ENCODE measurements around the gene DOCK1. TPM values are rescaled to one million over a fixed set of nuclear protein-coding genes. Genes with fewer than 3 reads are reported as not detected.
A peak's percentile ranks its signal among the peaks of the same experiment; 100 is the strongest.

Gene DOCK1
- polyA plus RNA-seq, 1 donor, result 29.5 TPM

DNA sequence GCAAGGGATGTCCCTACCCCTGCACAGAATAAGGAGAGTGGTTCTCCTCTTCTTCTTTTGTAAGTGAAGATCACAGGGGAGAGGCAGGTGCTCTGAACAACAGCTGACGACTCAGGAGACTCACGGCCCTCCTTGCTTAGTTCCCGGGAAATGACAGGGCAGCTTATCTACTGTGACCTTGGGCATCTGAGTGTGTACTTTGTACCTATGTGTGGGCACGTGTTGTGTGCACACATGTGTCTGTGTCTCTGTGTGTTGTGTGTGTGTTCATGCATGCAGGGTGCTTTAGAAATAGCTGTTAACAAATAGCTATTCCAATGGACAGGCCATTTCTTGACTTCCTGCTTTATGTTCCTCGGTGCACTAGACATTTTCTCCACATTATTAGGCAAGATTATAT, 563.4 kb downstream of the DOCK1 start:
- peaks cover 3% of the 10 kb centered on the region for H3K4me1 ChIP-seq (ENCODE audit: control insufficient read depth, insufficient read depth, low read length)
- no peaks in the 10 kb centered on the region for H3K9me3 ChIP-seq (ENCODE audit: control insufficient read depth, low read depth, low read length)
- H3K4me3 ChIP-seq (ENCODE audit: low read length), result no peak overlapping the region
- H3K27me3 ChIP-seq (ENCODE audit: control insufficient read depth, insufficient read depth, low read length), result no peaks in the 10 kb centered on the region
- no CpG with 5 or more reads among the region's 5 CpGs for WGBS (ENCODE audit: insufficient coverage, low lambda C conversion rate)
- peak; percentile 43 to 68 for DNase-seq
- H3K36me3 ChIP-seq (ENCODE audit: control insufficient read depth, insufficient read depth, low read length), result no peaks in the 10 kb centered on the region
- no peak overlapping the region for H3K27ac ChIP-seq (ENCODE audit: low read length)

DNA sequence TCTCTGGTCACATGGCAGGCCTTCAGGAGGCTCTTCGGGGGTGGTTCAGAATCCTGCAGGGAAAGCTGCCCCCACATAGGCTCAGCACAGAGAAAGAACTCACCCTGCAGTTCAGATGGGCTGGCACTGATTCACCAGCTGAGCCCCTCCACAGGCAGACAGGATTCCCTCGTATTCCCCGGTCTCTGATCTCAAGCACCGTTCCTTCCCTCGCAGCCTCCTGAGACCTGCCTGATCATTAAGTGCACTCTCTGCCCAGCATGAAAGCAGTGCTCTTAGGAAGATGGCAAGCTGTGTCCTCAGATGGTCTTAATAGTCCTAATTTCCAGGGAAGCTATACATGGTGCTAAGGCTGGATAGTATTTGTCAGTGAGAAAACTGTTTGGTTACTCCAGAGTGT, 565.7 kb downstream of the DOCK1 start:
- DNase-seq, result no peak
- Histone ChIP-seq H3K36me3 (ENCODE audit: control insufficient read depth, insufficient read depth, low read length) (no peaks in the 10 kb centered on the region), H3K27ac (ENCODE audit: low read length) (no peak overlapping the region), H3K4me3 (ENCODE audit: low read length) (no peak overlapping the region), H3K4me1 (ENCODE audit: control insufficient read depth, insufficient read depth, low read length) (peaks cover 3% of the 10 kb centered on the region), H3K27me3 (ENCODE audit: control insufficient read depth, insufficient read depth, low read length) (peaks cover 2% of the 10 kb centered on the region), H3K9me3 (ENCODE audit: control insufficient read depth, low read depth, low read length) (no peaks in the 10 kb centered on the region)
- no CpG with 5 or more reads among the region's 5 CpGs for WGBS (ENCODE audit: insufficient coverage, low lambda C conversion rate)

DNA sequence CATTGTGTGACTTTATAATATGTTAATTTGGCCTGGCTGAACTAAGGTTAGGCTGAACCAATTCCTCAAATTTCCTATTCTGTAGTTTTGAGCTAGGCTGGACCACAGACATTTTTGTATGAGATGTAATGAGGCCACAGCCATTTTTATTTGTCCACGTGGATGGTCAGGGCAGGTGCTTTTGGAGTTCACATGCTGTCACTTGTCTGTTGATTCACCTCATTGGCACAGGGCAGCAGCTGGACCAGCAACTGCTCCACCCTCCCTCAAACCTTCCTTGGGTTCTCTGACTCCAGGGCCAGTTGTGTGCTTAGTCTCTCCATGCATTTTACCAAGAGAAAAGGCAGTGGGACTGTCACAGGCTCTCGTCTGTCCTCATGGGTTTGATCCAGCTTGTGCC, 567.7 kb downstream of the DOCK1 start:
- no peak for DNase-seq
- Histone ChIP-seq H3K4me3 (ENCODE audit: low read length) (no peak overlapping the region), H3K27me3 (ENCODE audit: control insufficient read depth, insufficient read depth, low read length) (peaks cover 2% of the 10 kb centered on the region), H3K4me1 (ENCODE audit: control insufficient read depth, insufficient read depth, low read length) (peaks cover 3% of the 10 kb centered on the region), H3K36me3 (ENCODE audit: control insufficient read depth, insufficient read depth, low read length) (no peaks in the 10 kb centered on the region), H3K9me3 (ENCODE audit: control insufficient read depth, low read depth, low read length) (no peaks in the 10 kb centered on the region), H3K27ac (ENCODE audit: low read length) (no peak overlapping the region)
- no CpG with 5 or more reads among the region's 2 CpGs for WGBS (ENCODE audit: insufficient coverage, low lambda C conversion rate)

DNA sequence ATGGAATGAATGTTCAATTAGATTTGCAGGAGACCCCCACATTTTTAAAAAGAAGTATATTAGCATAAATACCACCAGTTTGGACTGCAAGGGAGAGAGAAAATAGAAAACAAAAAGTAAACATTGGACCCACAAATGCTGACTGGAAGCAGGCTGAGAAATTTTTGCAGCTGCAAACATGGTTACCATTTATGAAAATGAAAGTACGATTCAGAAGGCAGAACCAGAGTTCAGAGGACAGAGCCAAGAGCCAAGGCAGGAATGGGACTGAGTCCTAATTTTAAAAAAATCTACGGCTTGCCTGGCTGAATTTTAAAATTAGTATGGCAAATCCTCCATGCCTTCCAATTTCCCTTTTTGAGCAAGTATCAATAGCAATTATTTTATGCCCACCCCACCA, 569.3 kb downstream of the DOCK1 start:
- Histone ChIP-seq H3K9me3 (ENCODE audit: control insufficient read depth, low read depth, low read length) (no peaks in the 10 kb centered on the region), H3K36me3 (ENCODE audit: control insufficient read depth, insufficient read depth, low read length) (no peaks in the 10 kb centered on the region), H3K4me3 (ENCODE audit: low read length) (no peak overlapping the region), H3K27ac (ENCODE audit: low read length) (no peak overlapping the region), H3K4me1 (ENCODE audit: control insufficient read depth, insufficient read depth, low read length) (no peaks in the 10 kb centered on the region), H3K27me3 (ENCODE audit: control insufficient read depth, insufficient read depth, low read length) (peaks cover 2% of the 10 kb centered on the region)
- no peak for DNase-seq
- WGBS (ENCODE audit: insufficient coverage, low lambda C conversion rate), result 67% methylated on average over 1 of the region's 2 CpGs

DNA sequence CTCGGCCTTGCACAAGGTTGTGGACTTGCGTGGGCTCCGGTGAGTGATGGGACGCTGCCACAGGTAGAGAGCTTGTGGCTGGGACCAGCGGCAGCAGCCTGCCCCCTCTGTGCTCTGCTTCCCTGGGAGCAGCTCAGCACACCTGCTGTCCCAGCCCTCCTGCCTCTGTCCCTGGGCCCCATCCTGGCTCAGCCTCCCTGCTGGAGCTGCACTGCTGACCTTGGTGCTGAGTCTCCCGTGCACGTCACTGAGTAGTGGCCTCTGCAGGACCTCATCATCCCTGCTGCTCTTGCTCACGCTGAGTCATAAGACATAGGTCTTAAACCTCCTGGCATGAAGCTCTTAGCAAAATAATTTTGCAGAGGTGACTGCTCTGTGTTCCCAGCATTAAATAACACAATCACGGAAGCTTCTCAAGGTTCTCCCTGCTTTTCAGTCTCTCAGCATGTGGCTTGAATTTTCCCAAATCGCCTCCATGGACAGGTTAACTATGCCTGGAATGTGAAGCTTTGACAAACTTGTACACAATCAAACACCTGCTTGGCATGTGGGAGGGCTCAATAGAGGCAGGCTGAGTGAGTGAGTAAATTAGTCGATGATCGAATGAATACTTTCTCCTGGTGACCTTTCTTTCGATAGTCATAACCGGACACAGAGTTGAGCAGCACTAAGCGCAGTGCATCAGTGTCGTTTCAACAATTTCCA, 580.1 kb downstream of the DOCK1 start:
- Histone ChIP-seq H3K27me3 (ENCODE audit: control insufficient read depth, insufficient read depth, low read length) (peaks cover 25% of the 10 kb centered on the region), H3K36me3 (ENCODE audit: control insufficient read depth, insufficient read depth, low read length) (no peaks in the 10 kb centered on the region), H3K9me3 (ENCODE audit: control insufficient read depth, low read depth, low read length) (no peaks in the 10 kb centered on the region), H3K27ac (ENCODE audit: low read length) (no peak overlapping the region), H3K4me3 (ENCODE audit: low read length) (no peak overlapping the region), H3K4me1 (ENCODE audit: control insufficient read depth, insufficient read depth, low read length) (no peaks in the 10 kb centered on the region)
- WGBS (ENCODE audit: insufficient coverage, low lambda C conversion rate), result no CpG with 5 or more reads among the region's 16 CpGs
- DNase-seq, result peak; percentile 10 to 11

DNA sequence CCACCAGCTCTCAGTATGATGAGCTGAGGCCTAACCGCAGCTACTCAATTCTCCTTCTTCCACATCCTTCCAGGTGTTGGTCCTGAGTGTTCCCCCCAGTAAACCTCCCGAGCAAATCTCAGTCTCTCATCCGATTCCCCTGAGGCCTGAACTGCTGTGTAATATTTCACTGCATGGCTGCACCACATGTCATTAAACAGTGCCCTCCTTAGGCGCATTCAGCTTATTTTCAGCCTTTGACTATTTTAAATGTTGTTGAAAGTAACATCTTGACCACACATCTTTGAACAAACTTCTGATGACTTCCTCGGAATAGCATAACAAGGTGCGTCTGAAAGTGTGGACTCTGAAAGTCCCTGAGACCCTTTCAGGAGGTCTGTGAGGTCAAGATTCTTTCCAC, 581.1 kb downstream of the DOCK1 start:
- WGBS (ENCODE audit: insufficient coverage, low lambda C conversion rate), result no CpG with 5 or more reads among the region's 6 CpGs
- Histone ChIP-seq H3K4me1 (ENCODE audit: control insufficient read depth, insufficient read depth, low read length) (no peaks in the 10 kb centered on the region), H3K4me3 (ENCODE audit: low read length) (no peak overlapping the region), H3K27me3 (ENCODE audit: control insufficient read depth, insufficient read depth, low read length) (peaks cover 25% of the 10 kb centered on the region), H3K36me3 (ENCODE audit: control insufficient read depth, insufficient read depth, low read length) (no peaks in the 10 kb centered on the region), H3K27ac (ENCODE audit: low read length) (no peak overlapping the region), H3K9me3 (ENCODE audit: control insufficient read depth, low read depth, low read length) (no peaks in the 10 kb centered on the region)
- DNase-seq, result no peak

DNA sequence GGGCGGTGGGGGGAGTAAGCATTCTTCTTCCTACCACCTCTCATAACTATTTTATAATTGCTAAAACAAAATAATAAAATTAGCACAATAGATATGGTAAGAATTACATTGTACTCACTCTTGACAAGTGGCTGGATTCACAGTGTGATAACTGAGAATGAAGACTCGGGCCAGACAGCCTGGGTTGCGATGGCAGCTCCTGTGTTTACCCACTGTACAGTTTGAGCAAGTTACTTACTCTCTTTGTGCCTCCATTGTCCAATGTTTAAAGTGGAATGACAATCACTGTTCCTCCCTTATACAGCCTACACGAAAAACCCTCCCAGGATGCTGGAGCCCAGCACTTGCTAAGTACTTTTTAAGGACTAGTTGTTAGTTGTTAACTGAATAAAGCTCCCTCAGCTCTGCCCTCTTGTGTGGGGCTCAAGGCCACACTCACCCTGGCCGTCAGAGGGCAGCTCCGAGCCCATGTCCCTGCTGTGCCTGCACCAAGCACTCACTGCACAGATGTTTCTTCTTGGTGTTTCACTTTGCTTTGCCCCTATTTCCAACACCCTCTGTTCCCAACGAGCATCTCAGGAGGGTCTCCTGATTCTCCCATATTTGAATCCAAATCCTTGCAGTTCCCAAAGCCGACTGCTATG, 587.5 kb downstream of the DOCK1 start:
- no CpG with 5 or more reads among the region's 8 CpGs for WGBS (ENCODE audit: insufficient coverage, low lambda C conversion rate)
- Histone ChIP-seq H3K27ac (ENCODE audit: low read length) (no peak overlapping the region), H3K27me3 (ENCODE audit: control insufficient read depth, insufficient read depth, low read length) (peaks cover 3% of the 10 kb centered on the region), H3K9me3 (ENCODE audit: control insufficient read depth, low read depth, low read length) (no peaks in the 10 kb centered on the region), H3K36me3 (ENCODE audit: control insufficient read depth, insufficient read depth, low read length) (no peaks in the 10 kb centered on the region), H3K4me1 (ENCODE audit: control insufficient read depth, insufficient read depth, low read length) (no peaks in the 10 kb centered on the region), H3K4me3 (ENCODE audit: low read length) (no peak overlapping the region)
- DNase-seq, result no peak

DNA sequence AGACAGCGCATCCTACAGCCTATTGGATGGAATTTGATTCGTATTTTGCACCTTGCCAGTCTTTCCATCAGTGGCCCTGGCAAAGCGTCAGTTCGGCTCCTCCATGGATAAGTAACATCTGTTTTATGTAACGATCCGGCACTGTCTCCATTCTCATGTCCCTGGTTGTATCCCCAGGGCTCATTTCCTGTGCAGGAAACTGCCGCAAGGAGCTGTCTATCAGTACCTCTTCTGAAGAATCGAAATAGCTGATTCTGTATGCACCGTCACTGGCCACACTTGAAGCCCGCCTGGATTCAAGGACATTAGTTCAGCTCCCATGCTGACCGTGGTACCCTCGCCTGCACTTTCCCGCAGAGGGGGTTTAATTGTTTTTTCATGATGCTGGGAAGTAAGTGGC, 590.8 kb downstream of the DOCK1 start:
- H3K4me3 ChIP-seq (ENCODE audit: low read length), result no peak overlapping the region
- H3K36me3 ChIP-seq (ENCODE audit: control insufficient read depth, insufficient read depth, low read length), result no peaks in the 10 kb centered on the region
- no peak overlapping the region for H3K27ac ChIP-seq (ENCODE audit: low read length)
- H3K9me3 ChIP-seq (ENCODE audit: control insufficient read depth, low read depth, low read length), result no peaks in the 10 kb centered on the region
- H3K27me3 ChIP-seq (ENCODE audit: control insufficient read depth, insufficient read depth, low read length), result no peaks in the 10 kb centered on the region
- no peak for DNase-seq
- WGBS (ENCODE audit: insufficient coverage, low lambda C conversion rate), result no CpG with 5 or more reads among the region's 13 CpGs
- no peaks in the 10 kb centered on the region for H3K4me1 ChIP-seq (ENCODE audit: control insufficient read depth, insufficient read depth, low read length)

DNA sequence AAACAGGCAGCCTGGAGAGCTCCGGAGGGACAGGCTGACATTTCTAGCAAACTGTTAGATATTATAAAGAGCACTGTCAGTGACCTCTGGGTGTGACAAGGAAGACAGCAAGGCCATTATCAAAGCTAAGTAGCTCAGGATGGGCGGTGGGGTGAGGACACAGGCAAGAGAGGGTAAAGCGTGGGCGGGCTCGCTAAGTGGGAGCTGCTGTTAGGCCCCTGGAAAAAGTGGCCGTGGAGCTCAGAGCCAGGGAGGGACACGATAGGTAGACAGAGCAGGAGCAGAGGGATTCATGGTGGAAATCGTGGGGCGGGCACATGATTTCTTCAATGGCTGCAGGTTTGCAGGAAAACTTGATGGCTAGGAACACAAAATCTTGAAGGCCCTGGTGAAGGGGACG, 592.5 kb downstream of the DOCK1 start:
- no peaks in the 10 kb centered on the region for H3K36me3 ChIP-seq (ENCODE audit: control insufficient read depth, insufficient read depth, low read length)
- H3K4me1 ChIP-seq (ENCODE audit: control insufficient read depth, insufficient read depth, low read length), result no peaks in the 10 kb centered on the region
- no peak overlapping the region for H3K27ac ChIP-seq (ENCODE audit: low read length)
- WGBS (ENCODE audit: insufficient coverage, low lambda C conversion rate), result no CpG with 5 or more reads among the region's 10 CpGs
- H3K4me3 ChIP-seq (ENCODE audit: low read length), result no peak overlapping the region
- DNase-seq, result no peak
- no peaks in the 10 kb centered on the region for H3K27me3 ChIP-seq (ENCODE audit: control insufficient read depth, insufficient read depth, low read length)
- no peaks in the 10 kb centered on the region for H3K9me3 ChIP-seq (ENCODE audit: control insufficient read depth, low read depth, low read length)

DNA sequence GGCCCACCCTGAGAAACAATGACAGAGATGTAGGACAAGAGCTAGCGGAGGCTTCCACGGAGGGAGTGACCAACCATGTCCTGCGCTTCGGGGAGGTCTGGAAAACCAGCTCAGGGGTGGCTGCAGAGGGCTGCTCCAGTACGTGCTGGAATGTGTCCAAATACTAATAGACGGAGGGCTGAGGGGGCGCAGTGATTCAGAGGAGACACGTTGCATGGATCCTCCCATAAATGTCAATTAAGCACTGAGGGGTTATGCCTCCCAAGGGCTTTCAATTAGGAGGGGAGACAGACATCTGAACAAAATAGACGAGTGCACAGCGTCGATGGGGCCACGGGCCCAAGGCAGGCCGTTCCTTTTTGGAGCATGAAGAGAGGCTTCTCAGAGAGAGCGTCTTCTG, 592.9 kb downstream of the DOCK1 start:
- H3K9me3 ChIP-seq (ENCODE audit: control insufficient read depth, low read depth, low read length), result no peaks in the 10 kb centered on the region
- H3K4me1 ChIP-seq (ENCODE audit: control insufficient read depth, insufficient read depth, low read length), result no peaks in the 10 kb centered on the region
- WGBS (ENCODE audit: insufficient coverage, low lambda C conversion rate), result no CpG with 5 or more reads among the region's 14 CpGs
- no peaks in the 10 kb centered on the region for H3K36me3 ChIP-seq (ENCODE audit: control insufficient read depth, insufficient read depth, low read length)
- H3K27ac ChIP-seq (ENCODE audit: low read length), result no peak overlapping the region
- no peak overlapping the region for H3K4me3 ChIP-seq (ENCODE audit: low read length)
- DNase-seq, result no peak
- H3K27me3 ChIP-seq (ENCODE audit: control insufficient read depth, insufficient read depth, low read length), result no peaks in the 10 kb centered on the region

DNA sequence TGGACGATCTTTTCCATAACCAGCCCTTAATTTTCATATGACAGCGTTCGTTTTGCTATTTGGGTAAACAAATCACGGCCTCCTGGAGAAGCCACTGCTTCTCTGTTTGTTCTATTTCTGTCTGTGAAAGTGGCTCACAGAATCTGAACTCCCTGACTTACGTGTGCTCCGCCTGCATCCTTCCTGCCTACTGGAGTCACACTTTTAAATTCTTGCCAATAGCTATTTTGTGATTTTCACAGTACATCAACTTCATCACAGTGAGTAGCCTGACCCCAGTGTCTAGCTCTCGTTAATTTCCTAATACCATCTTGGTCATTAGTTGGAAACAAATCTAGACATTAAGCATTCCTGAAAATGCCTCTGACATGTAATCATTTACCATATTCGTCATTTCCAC, 594.9 kb downstream of the DOCK1 start:
- Histone ChIP-seq H3K27ac (ENCODE audit: low read length) (no peak overlapping the region), H3K36me3 (ENCODE audit: control insufficient read depth, insufficient read depth, low read length) (no peaks in the 10 kb centered on the region), H3K4me3 (ENCODE audit: low read length) (no peak overlapping the region), H3K4me1 (ENCODE audit: control insufficient read depth, insufficient read depth, low read length) (no peaks in the 10 kb centered on the region), H3K9me3 (ENCODE audit: control insufficient read depth, low read depth, low read length) (no peaks in the 10 kb centered on the region), H3K27me3 (ENCODE audit: control insufficient read depth, insufficient read depth, low read length) (no peaks in the 10 kb centered on the region)
- no peak for DNase-seq
- 83% methylated on average over 2 of the region's 8 CpGs for WGBS (ENCODE audit: insufficient coverage, low lambda C conversion rate)
